Neural progenitor cell (in vitro differentiated cells): ENCODE data around the gene GMDS.

Experiments used
- EZH2 ChIP-seq: fragments of 200-600 bp; sonication (generic); IDR thresholded peaks from 2 replicates; pipeline ENCODE4 v1.6.1; 2017; ENCODE audit warnings: antibody characterized with exemption, mild to moderate bottlenecking, moderate library complexity
- TF ChIP-seq, protein P1 (sequence below): fragments of 200-600 bp; sonication (generic); IDR thresholded peaks from 2 replicates; pipeline ENCODE4 v1.5.1; 2017; ENCODE audit warnings: antibody characterized with exemption, mild to moderate bottlenecking

DNA sequence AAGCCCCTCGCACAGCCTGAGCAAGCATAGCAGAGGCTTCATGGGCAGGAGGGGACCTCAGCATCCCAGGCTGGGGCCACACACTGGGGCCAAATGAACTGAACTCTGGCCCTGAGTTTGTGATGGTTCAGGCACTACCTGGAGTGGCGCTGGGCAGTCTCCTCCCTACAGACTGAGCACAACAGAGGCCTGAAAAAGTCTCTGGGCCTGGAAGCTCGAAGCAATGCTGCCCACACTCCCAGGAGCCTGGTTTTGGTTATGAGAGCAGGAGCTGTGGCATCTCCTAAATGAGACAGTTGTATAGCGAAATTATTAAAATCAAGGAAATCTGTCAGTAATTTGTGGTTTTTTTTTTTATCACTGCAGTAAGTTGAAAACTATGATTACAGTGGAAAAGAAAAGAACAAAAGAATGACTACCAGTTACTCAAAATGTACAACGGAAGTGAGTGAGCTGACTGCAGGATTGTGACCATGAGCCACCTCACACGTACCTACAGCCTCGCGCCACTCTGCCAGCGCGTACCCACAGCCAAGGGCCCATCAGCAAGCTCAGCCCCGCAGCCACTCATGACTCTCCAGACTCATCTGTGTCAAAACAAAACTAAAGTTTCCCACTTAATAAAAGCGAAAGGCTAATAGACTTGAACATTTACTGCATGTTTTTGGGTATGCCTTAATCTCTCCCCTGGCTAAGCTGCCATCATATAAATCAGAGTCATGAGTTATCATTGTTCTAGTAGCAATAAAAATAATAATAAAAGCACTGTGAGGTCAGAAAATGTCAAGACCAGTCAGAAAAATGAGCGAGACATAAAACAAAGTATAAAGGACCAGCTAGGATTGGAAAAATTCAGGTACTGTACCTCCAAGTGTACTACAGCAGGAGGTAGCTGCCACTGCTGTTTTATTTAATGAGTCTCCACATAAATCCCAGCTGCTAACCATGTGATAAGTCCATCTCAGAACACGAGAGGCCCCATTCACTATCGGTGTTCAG lies 458.7 kb downstream of the GMDS start:
- TF ChIP-seq, protein P1, sequence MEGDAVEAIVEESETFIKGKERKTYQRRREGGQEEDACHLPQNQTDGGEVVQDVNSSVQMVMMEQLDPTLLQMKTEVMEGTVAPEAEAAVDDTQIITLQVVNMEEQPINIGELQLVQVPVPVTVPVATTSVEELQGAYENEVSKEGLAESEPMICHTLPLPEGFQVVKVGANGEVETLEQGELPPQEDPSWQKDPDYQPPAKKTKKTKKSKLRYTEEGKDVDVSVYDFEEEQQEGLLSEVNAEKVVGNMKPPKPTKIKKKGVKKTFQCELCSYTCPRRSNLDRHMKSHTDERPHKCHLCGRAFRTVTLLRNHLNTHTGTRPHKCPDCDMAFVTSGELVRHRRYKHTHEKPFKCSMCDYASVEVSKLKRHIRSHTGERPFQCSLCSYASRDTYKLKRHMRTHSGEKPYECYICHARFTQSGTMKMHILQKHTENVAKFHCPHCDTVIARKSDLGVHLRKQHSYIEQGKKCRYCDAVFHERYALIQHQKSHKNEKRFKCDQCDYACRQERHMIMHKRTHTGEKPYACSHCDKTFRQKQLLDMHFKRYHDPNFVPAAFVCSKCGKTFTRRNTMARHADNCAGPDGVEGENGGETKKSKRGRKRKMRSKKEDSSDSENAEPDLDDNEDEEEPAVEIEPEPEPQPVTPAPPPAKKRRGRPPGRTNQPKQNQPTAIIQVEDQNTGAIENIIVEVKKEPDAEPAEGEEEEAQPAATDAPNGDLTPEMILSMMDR = no peak
- TF ChIP-seq EZH2 = no peak
